ENCODE results near the gene NBL1. TPM values are rescaled to one million over a fixed set of nuclear protein-coding genes. Genes with fewer than 3 reads are reported as not detected.

The NBL1 gene
- total RNA-seq, 3 donors from 2014 or later: 33.4 to 111 (median 98.6) TPM

- no peak overlapping the region for H3K4me3 ChIP-seq
- H3K27ac ChIP-seq: no peak overlapping the region
- intact Hi-C loops (cut with DNase I; ENCODE audit: low total_unique reads): no loop called here
- no peak for DNase-seq (ENCODE audit: low spot score in 2 of 2)
- TF ChIP-seq POLR2A (IDR thresholded peaks at IDR 0.05): no peak
- TF ChIP-seq CTCF (IDR thresholded peaks at IDR 0.05): no peak
- no peak for TF ChIP-seq POLR2AphosphoS5 (IDR thresholded peaks at IDR 0.05)
- no peaks in the 10 kb centered on the region for H3K9me3 ChIP-seq
- H3K27me3 ChIP-seq: no peaks in the 10 kb centered on the region
- H3K4me1 ChIP-seq: no peaks in the 10 kb centered on the region
- H3K36me3 ChIP-seq: no peaks in the 10 kb centered on the region
Measured at GRCh38 chr1:19682901-19683300, 38.8 kb downstream of the NBL1 start.

GRCh38 chr1:19683351-19683750 is 39.2 kb downstream of the NBL1 start:
- H3K4me3 ChIP-seq: no peak overlapping the region
- no peaks in the 10 kb centered on the region for H3K9me3 ChIP-seq
- no peaks in the 10 kb centered on the region for H3K4me1 ChIP-seq
- intact Hi-C loops (cut with DNase I; ENCODE audit: low total_unique reads): no loop called here
- TF ChIP-seq POLR2AphosphoS5 (IDR thresholded peaks at IDR 0.05): no peak
- TF ChIP-seq POLR2A (IDR thresholded peaks at IDR 0.05): no peak
- TF ChIP-seq CTCF (IDR thresholded peaks at IDR 0.05): no peak
- H3K27me3 ChIP-seq: no peaks in the 10 kb centered on the region
- no peak overlapping the region for H3K27ac ChIP-seq
- no peak for DNase-seq (ENCODE audit: low spot score in 2 of 2)
- H3K36me3 ChIP-seq: no peaks in the 10 kb centered on the region

- no peak for DNase-seq (ENCODE audit: low spot score in 2 of 2)
- H3K4me3 ChIP-seq: no peak overlapping the region
- no peaks in the 10 kb centered on the region for H3K27me3 ChIP-seq
- TF ChIP-seq POLR2A (IDR thresholded peaks at IDR 0.05) (no peak), POLR2AphosphoS5 (IDR thresholded peaks at IDR 0.05) (no peak), CTCF (IDR thresholded peaks at IDR 0.05) (no peak)
- no peaks in the 10 kb centered on the region for H3K36me3 ChIP-seq
- no peaks in the 10 kb centered on the region for H3K9me3 ChIP-seq
- no peak overlapping the region for H3K27ac ChIP-seq
- intact Hi-C loops (cut with DNase I; ENCODE audit: low total_unique reads): no loop called here
- H3K4me1 ChIP-seq: no peaks in the 10 kb centered on the region
Measured at GRCh38 chr1:19684677-19685076, 40.6 kb downstream of the NBL1 start.

- no peak overlapping the region for H3K4me3 ChIP-seq
- H3K27ac ChIP-seq: no peak overlapping the region
- intact Hi-C loops (cut with DNase I; ENCODE audit: low total_unique reads): no loop called here
- peaks cover 0 to 3% of the 10 kb centered on the region in 2 donors for H3K9me3 ChIP-seq
- no peaks in the 10 kb centered on the region for H3K4me1 ChIP-seq
- TF ChIP-seq CTCF (IDR thresholded peaks at IDR 0.05): no peak
- TF ChIP-seq POLR2AphosphoS5 (IDR thresholded peaks at IDR 0.05): no peak
- TF ChIP-seq POLR2A (IDR thresholded peaks at IDR 0.05): no peak
- H3K36me3 ChIP-seq: no peaks in the 10 kb centered on the region
- H3K27me3 ChIP-seq: no peaks in the 10 kb centered on the region
- DNase-seq (ENCODE audit: low spot score in 2 of 2): no peak
Measured at GRCh38 chr1:19685994-19686393, 41.9 kb downstream of the NBL1 start.

- no peak overlapping the region for H3K27ac ChIP-seq
- H3K27me3 ChIP-seq: no peaks in the 10 kb centered on the region
- no peaks in the 10 kb centered on the region for H3K4me1 ChIP-seq
- TF ChIP-seq POLR2A (IDR thresholded peaks at IDR 0.05): no peak
- no peak for TF ChIP-seq CTCF (IDR thresholded peaks at IDR 0.05)
- TF ChIP-seq POLR2AphosphoS5 (IDR thresholded peaks at IDR 0.05): no peak
- H3K9me3 ChIP-seq: peaks cover 0 to 3% of the 10 kb centered on the region in 2 donors
- intact Hi-C loops (cut with DNase I; ENCODE audit: low total_unique reads): no loop called here
- no peak overlapping the region for H3K4me3 ChIP-seq
- no peak for DNase-seq (ENCODE audit: low spot score in 2 of 2)
- H3K36me3 ChIP-seq: no peaks in the 10 kb centered on the region
Measured at GRCh38 chr1:19687414-19687813, 43.3 kb downstream of the NBL1 start.
